Fibroblast of peridontal ligament (primary cell): ENCODE data around the gene ZNF544.
A peak's percentile ranks its signal among the peaks of the same experiment; 100 is the strongest.
"Not testable (repeated sequence)": the region's sequence is repeated elsewhere in the genome, so short reads cannot be mapped to it uniquely, and the experiment has no call there.

Source experiments
- DNase-seq: peaks from one replicate; pipeline ENCODE4 v3.0.0-alpha.2; 2010; ENCODE audit errors: extremely low read depth

Gene ZNF544

GRCh38 chr19:58252102-58252685 lies 23.5 kb downstream of the ZNF544 start:
- no peak for DNase-seq

DNA sequence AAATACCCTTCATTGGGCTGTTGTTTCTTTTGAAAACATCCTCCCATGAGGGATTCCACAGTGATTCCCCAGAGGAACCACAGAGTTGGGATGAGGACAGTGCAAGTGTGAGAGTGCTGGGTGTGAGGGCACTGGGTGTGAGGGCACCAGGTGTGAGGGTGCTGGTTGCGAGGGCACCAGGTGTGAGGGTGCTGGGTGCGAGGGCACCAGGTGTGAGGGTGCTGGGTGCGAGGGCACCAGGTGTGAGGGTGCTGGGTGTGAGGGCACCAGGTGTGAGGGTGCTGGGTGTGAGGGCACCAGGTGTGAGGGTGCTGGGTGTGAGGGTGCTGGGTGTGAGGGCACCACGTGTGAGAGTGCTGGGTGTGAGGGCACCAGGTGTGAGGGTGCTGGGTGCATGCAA lies 29.5 kb downstream of the ZNF544 start:
- DNase-seq: not testable (repeated sequence)

- no peak for DNase-seq
Measured at GRCh38 chr19:58261600-58261967, 32.9 kb downstream of the ZNF544 start.

DNA sequence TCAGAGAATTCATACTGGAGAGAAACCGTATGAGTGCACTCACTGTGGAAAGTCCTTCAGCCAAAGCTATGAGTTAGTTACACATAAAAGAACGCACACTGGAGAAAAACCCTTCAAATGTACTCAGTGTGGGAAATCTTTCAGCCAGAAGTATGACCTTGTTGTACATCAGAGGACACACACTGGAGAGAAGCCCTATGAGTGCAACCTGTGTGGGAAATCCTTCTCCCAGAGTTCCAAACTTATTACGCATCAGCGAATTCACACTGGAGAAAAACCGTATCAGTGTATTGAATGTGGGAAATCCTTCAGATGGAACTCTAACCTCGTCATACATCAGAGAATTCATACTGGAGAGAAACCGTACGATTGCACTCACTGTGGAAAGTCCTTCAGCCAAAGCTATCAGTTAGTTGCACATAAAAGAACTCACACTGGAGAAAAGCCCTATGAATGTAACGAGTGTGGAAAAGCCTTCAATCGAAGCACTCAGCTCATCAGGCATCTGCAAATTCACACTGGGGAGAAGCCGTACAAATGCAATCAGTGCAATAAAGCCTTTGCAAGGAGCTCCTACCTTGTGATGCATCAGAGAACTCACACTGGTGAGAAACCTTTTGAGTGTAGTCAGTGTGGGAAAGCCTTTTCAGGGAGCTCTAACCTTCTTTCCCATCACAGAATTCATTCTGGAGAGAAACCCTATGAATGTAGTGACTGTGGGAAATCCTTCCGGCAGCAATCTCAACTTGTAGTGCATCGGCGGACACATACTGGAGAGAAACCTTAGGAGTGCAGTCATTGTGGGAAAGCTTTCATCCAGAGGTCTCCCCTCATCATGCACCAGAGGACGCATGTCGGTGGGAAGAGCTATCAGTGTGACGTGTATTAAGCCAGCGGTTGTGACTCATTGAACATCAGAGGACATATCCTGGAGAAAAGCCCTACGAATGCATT lies 33.5 kb downstream of the ZNF544 start:
- peak; percentile 6 for DNase-seq

GRCh38 chr19:58262922-58263296 lies 34.2 kb downstream of the ZNF544 start:
- DNase-seq: no peak

GRCh38 chr19:58265100-58265499 lies 36.4 kb downstream of the ZNF544 start:
- no peak for DNase-seq

DNA sequence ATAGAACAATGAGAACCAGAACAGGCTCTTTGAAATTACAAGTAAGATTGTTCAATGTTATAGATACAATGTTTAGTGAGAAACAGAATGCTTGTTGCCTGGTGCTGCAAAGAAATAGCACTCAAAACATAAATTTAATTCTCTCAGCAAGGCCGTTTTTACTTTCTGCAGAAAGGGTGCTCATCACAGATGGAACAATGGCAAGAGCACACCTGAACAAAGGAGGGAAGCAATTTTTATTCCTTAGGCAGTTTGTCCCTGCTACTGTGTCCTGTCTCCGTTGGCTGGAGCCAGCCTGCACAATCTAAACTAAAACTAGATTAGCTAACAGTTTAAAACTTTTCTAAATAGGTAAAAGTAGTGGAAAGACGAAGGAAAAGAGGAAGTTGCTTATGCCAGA lies 39.6 kb downstream of the ZNF544 start:
- no peak for DNase-seq

- DNase-seq: peak; percentile 41
Measured at GRCh38 chr19:58274771-58275201, 46.1 kb downstream of the ZNF544 start.

DNA sequence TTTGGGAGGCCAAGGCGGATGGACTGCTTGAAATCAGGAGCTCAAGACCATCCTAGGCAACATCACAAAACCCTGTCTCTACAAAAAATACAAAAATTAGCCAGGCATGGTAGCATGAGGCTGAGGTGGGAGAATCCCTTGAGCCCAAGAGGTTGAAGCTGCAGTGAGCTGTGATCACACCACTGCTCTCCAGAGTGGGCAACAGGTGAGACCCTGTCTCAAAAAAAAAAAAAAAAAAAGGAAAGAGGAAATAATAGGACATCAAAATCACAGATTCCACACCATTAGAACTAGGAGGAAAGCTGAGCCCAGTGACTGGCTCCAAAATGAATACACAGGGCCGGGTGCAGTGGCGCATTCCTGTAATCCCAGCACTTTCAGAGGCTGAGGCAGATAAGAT lies 46.9 kb downstream of the ZNF544 start:
- no peak for DNase-seq

DNA sequence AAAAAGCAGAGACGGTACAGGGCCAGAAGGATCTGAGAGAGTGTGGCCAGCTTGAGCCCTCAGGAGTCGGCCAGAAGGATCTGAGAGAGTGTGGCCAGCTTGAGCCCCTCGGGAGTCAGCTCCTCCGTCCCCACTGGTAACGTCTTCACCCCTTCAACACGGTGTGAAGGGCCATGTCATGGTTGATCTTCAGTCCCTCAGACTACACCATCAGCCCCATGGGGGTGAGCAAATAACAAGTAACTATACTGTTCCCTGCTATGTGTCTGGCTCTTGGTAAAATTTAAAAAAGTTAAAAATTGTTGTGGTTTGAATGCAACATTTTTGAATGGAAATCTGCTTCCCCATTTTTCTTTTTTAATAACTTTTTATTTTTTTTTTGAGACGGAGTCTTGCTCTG lies 48.5 kb downstream of the ZNF544 start:
- DNase-seq: no peak

DNA sequence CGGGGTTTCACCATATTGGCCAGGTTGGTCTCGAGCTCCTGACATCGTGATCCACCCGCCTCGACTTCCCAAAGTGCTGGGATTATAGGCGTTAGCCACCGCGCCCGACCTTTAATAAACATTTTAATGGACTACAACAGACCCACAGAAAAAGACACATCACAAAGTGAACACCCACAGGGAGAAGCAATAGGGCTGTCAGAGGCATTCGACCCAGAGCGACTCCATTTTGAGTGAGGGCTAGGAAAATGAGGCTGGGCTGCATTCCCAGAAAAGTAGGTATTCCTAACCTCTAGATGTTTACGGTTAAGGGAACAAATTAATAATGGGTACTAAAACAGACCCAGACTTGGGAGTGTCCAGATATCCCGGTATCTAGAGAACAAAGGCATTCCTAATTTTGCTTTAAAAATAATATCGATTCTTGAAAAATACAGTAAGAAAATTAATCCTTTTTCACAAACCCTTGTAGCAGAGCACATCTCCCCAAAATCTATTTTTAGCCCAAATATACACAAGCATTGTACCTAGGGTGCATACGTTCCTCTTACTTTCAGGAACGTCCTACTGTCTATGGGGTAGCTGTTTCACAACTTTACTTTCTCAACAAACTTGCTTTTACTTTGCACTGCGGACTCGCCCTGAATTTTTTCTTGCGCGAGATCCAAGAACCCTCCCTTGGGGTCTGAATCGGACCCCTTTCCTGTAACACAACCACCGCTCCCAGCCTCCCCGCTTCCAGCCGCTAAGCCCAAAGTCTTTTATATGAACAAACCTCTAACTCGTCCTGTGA lies 49.2 kb downstream of the ZNF544 start:
- peak; percentile 5 for DNase-seq

GRCh38 chr19:58278541-58279041 lies 49.9 kb downstream of the ZNF544 start, which contains the start of gene ZNF8:
Gene ZNF8, plus strand, starts transcription at chr19:58278955. Its CDS starts 127 bp downstream, at chr19:58279082.
- DNase-seq: peak; percentile 97

GRCh38 chr19:58279042-58279924 lies 50.6 kb downstream of the ZNF544 start:
- DNase-seq: peak; percentile 36

- DNase-seq: no peak
Measured at GRCh38 chr19:58279925-58280316, 51.2 kb downstream of the ZNF544 start.

DNA sequence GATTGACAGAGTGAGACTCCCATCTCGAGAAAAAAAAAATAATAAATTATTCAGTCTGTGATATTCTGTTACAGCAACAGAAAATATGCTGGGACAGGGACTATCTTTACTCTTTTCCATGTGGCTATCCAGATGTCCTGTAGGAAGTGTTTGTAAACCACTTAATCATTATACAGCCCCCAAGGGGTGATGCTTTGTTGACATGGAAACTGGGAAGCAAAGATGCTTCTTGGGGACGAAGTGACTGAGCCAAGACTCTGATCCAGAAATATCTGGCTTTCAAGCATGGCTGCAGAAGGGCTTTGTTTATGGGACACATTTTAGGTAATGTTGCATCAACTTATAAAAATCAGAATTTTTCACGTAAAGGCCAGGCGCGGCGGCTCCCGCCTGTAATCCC lies 55.5 kb downstream of the ZNF544 start:
- DNase-seq: no peak

DNA sequence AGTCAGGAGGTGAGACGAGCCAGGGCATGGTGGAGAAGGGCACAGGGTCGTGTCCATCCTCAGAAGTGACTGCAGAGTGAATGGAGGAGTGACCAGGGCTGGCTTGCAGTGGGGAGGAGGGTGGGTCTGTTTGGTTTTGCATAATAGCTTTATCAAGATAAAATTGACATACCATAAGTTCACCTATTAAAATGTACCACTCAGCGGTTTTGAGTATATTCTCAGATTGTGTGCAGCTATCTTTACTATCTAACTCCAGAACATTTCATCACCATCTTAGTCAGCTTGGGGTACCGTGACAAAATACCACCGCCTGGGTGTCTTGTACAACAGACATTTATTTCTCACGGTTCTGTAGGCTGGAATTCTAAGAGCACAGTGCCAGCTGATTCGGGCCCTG lies 63.2 kb downstream of the ZNF544 start:
- no peak for DNase-seq

DNA sequence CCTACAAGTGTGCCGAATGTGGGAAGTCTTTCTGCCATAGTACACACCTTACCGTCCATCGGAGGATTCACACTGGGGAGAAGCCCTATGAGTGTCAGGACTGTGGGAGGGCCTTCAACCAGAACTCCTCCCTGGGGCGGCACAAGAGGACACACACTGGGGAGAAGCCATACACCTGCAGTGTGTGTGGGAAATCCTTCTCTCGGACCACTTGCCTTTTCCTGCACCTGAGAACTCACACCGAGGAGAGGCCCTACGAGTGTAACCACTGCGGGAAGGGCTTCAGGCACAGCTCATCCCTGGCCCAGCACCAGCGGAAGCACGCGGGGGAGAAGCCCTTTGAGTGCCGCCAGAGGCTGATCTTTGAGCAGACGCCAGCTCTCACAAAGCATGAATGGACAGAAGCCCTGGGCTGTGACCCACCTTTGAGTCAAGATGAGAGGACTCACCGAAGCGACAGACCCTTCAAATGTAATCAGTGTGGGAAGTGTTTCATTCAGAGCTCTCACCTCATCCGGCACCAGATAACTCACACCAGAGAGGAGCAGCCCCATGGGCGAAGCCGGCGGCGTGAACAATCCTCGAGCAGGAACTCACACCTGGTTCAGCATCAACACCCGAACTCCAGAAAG lies 66.1 kb downstream of the ZNF544 start:
- DNase-seq: no peak

GRCh38 chr19:58296104-58296503 lies 67.4 kb downstream of the ZNF544 start:
- DNase-seq: peak; percentile 2

GRCh38 chr19:58300620-58301019 lies 71.9 kb downstream of the ZNF544 start:
- DNase-seq: no peak

GRCh38 chr19:58304255-58304654 lies 75.5 kb downstream of the ZNF544 start:
- no peak for DNase-seq

DNA sequence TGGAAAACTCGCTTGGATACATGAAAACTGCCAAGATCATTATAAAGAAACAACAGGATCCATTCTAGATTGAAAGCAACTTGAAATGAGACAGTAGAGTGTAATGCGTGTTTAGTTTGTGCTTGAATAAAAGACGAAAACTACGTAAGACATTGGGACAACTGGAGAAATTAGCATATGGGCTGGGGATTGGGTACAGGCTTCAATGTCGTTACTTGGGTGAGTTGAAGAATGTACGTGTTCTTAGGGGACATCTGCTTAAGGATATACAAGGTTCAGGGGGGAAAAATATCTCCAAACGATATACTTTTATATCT lies 76.0 kb downstream of the ZNF544 start:
- DNase-seq: no peak
